Keratinocyte (primary cell): ENCODE results near the gene FAT1.

Experiments
- CTCF ChIP-seq, 3 experiments: IDR thresholded peaks in 1 of 3; conservative IDR thresholded peaks in 1 of 3; optimal IDR thresholded peaks in 1 of 3; 2 replicates in 2 of 3; 3 replicates in 1 of 3; pipeline versions ENCODE3 to v1.5.1; 2011; ENCODE audit warnings: low read length in 3 of 3, mild to moderate bottlenecking in 3 of 3, moderate library complexity in 2 of 3, control low read depth in 1 of 3, inconsistent platforms in 1 of 3; ENCODE audit not compliant: insufficient read depth in 2 of 3; ENCODE audit errors: extremely low read depth in 1 of 3
- EZH2 ChIP-seq: IDR thresholded peaks from one replicate; pipeline ENCODE4 v1.6.1; 2012; ENCODE audit warnings: inconsistent platforms, mild to moderate bottlenecking, low read length, moderate library complexity

GRCh38 chr4:186771624-186772023, 48.0 kb upstream of the FAT1 start:
- TF ChIP-seq CTCF (optimal IDR thresholded peaks at IDR 0.05 in 1 of 3, IDR thresholded peaks at IDR 0.05 in 1 of 3, conservative IDR thresholded peaks at IDR 0.05 in 1 of 3; ENCODE audit: extremely low read depth in 1 of 3, insufficient read depth in 2 of 3, low read length in 3 of 3) (no peak), EZH2 (no peak)
